Activated CD8-positive, alpha-beta T cell treated with anti-CD3 and anti-CD28 coated beads, Interleukin-2, amount 10 ng/mL, durations not matched to agents 7 days and 5 days (primary cell): ENCODE data around the gene PPIG. TPM values are rescaled to one million over a fixed set of nuclear protein-coding genes. Genes with fewer than 3 reads are reported as not detected.

Source experiments
- ATAC-seq: fragments of 150-1000 bp; cut with Tn5 transposase; one replicate; pipeline ENCODE4 v1.10.0; 2021; ENCODE audit warnings: moderate library complexity
- CTCF ChIA-PET: fragments of 350-600 bp; sonication (Branson Sonifier 250); formaldehyde crosslinking; loops from one replicate; lab custom pipeline; 2021; ENCODE audit warnings: antibody characterized with exemption; lab: Charles Lee
- POLR2A ChIA-PET: fragments of 350-600 bp; sonication (Branson Sonifier 250); formaldehyde crosslinking; loops from one replicate; lab custom pipeline; 2021; ENCODE audit warnings: antibody characterized with exemption; lab: Charles Lee
- DNase-seq: peaks from one replicate; pipeline ENCODE4 v3.0.0-alpha.2; 2020
- H3K27ac Mint-ChIP-seq: one replicate; pipeline ENCODE4 v1.8.0; 2021; ENCODE audit warnings: mild to moderate bottlenecking, mixed read lengths
- H3K27me3 Mint-ChIP-seq: one replicate; pipeline ENCODE4 v1.8.0; 2021; ENCODE audit warnings: low read depth, mixed read lengths
- H3K36me3 Mint-ChIP-seq: one replicate; pipeline ENCODE4 v1.8.0; 2021; ENCODE audit warnings: low read depth, mixed read lengths
- H3K4me1 Mint-ChIP-seq: one replicate; pipeline ENCODE4 v1.8.0; 2021; ENCODE audit warnings: low read depth, mixed read lengths
- H3K4me3 Mint-ChIP-seq: one replicate; pipeline ENCODE4 v1.8.0; 2021; ENCODE audit warnings: mild to moderate bottlenecking, mixed read lengths
- H3K9me3 Mint-ChIP-seq: one replicate; pipeline ENCODE4 v1.8.0; 2022; ENCODE audit warnings: mixed read lengths; ENCODE audit not compliant: insufficient read depth
- total RNA-seq, 2 experiments: library from RNA; stranded (reverse); gene quantifications; one replicate each; pipeline ENCODE4 v1.2.3, GENCODE V29; 2021

PPIG gene
- total RNA-seq, 2 experiments from 2014 or later = 56.6 to 62.0 TPM

GRCh38 chr2:169640104-169640503 is 56.0 kb downstream of the PPIG start:
- Mint-ChIP-seq H3K27me3 (peaks cover 5% of the 10 kb centered on the region), H3K4me3 (no peak overlapping the region), H3K36me3 (peaks cover 2% of the 10 kb centered on the region), H3K4me1 (no peaks in the 10 kb centered on the region), H3K27ac (no peak overlapping the region), H3K9me3 (no peaks in the 10 kb centered on the region)
- ChIA-PET CTCF (no interaction called here), POLR2A (no interaction called here)
- ATAC-seq (no peak), DNase-seq (no peak)

DNA sequence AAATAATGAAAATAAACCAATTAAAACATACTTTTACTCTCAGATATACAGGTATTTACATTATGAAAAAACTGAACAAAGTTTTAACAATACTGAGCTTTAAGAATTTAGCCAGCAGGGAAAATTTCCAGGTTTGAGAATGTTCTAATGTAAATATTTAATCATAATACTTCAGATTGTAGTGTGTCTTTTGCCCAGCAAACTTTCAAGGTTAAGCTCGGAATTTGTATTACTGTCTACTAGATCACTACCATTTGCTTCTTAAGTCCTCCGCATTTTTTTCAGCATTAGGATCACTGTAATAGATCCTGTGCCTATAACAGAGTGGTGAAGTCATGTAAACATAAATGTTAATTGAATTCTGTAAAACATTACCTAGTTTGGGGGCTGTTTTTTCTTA is 57.3 kb downstream of the PPIG start:
- H3K27me3 Mint-ChIP-seq = peaks cover 5% of the 10 kb centered on the region
- DNase-seq (no peak), ATAC-seq (no peak)
- H3K4me3 Mint-ChIP-seq = no peak overlapping the region
- H3K4me1 Mint-ChIP-seq = no peaks in the 10 kb centered on the region
- H3K36me3 Mint-ChIP-seq = peaks cover 2% of the 10 kb centered on the region
- H3K27ac Mint-ChIP-seq = no peak overlapping the region
- POLR2A ChIA-PET = no interaction called here
- CTCF ChIA-PET = interaction anchor here (1.2 kb wide), 1 partner anchor 16 kb away, joined by 3 read pairs; no protein-coding TSS in a partner anchor
- H3K9me3 Mint-ChIP-seq = no peaks in the 10 kb centered on the region

GRCh38 chr2:169644173-169644572 is 60.0 kb downstream of the PPIG start:
- no peaks in the 10 kb centered on the region for H3K9me3 Mint-ChIP-seq
- peaks cover 12% of the 10 kb centered on the region for H3K27me3 Mint-ChIP-seq
- no peaks in the 10 kb centered on the region for H3K4me1 Mint-ChIP-seq
- no peak for DNase-seq
- ChIA-PET CTCF (interaction anchor here (1.2 to 1.8 kb wide), 2 partner anchors 10 to 31 kb away, joined by 3 to 7 read pairs; no protein-coding TSS in a partner anchor), POLR2A (no interaction called here)
- ATAC-seq = no peak
- H3K36me3 Mint-ChIP-seq = peaks cover 2% of the 10 kb centered on the region
- H3K4me3 Mint-ChIP-seq = no peak overlapping the region
- H3K27ac Mint-ChIP-seq = no peak overlapping the region

DNA sequence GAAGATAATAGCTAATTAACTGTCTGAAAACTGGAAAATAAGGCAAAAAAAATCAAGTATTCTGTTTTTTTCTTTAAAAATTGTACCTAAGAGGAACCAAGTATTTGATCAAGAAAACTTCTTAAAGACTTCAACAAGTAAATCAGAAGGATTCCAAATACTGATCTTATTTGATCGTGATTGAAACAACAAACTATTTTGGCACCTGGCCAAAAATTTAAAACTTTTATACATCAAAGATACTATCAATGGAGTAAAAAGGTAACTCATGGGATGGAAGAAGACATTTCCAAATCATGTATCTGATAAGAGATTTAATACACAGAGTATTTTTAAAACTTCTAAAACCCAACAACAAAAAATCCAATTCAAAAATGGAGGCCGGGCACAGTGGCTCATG is 63.3 kb downstream of the PPIG start:
- Mint-ChIP-seq H3K9me3 (no peaks in the 10 kb centered on the region), H3K4me3 (no peak overlapping the region), H3K27me3 (peaks cover 18% of the 10 kb centered on the region), H3K4me1 (no peaks in the 10 kb centered on the region), H3K36me3 (no peaks in the 10 kb centered on the region), H3K27ac (no peak overlapping the region)
- DNase-seq (no peak), ATAC-seq (no peak)
- POLR2A ChIA-PET = no interaction called here
- CTCF ChIA-PET = no interaction called here

DNA sequence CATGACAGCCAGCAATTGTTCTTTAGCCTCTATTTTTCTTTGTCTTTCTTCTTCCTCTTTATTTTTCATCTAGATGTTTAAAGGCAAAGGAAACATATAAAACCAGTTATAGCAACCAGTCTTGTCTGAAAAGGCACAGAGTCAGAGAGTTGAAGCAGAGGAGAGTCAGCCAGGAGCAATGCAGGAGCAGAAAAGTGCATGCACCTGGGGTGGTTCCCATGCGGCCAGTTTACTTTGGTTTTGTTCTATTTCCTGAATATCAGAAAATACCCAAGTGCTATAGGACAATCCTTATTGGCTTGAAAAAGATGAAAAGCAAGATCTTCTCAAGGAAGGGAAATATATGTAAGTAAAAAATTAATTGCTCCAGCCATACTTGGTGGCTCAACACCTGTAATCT is 65.1 kb downstream of the PPIG start:
- ATAC-seq = no peak
- no peaks in the 10 kb centered on the region for H3K4me1 Mint-ChIP-seq
- no peak overlapping the region for H3K4me3 Mint-ChIP-seq
- no peak for DNase-seq
- H3K27ac Mint-ChIP-seq = no peak overlapping the region
- ChIA-PET POLR2A (no interaction called here), CTCF (no interaction called here)
- H3K9me3 Mint-ChIP-seq = no peaks in the 10 kb centered on the region
- H3K27me3 Mint-ChIP-seq = peaks cover 21% of the 10 kb centered on the region
- no peaks in the 10 kb centered on the region for H3K36me3 Mint-ChIP-seq

DNA sequence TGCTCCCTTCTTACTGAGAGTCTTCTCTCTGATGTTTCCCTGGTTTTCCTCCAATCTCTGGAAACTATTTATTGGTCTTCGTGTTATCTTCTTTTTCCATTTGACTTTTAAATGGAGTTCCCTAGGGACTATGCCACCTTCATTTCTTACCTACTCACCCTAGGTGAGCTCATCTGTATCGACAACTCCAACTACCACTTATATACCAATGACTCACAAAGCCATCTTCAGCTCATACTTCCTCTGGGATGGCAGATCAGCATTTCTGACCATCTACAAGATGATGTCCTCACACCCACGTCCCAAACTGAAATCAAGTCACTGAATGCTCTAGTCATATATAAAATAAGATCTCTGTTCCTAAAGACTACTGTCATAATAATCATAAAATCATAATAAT is 69.5 kb downstream of the PPIG start:
- Mint-ChIP-seq H3K27me3 (peaks cover 24% of the 10 kb centered on the region), H3K36me3 (no peaks in the 10 kb centered on the region), H3K9me3 (no peaks in the 10 kb centered on the region), H3K4me1 (no peaks in the 10 kb centered on the region), H3K27ac (no peak overlapping the region), H3K4me3 (no peak overlapping the region)
- no peak for ATAC-seq
- DNase-seq = no peak
- ChIA-PET POLR2A (interaction anchor here (0.7 kb wide), 1 partner anchor 90 kb away, joined by 3 read pairs; no protein-coding TSS in a partner anchor), CTCF (no interaction called here)

DNA sequence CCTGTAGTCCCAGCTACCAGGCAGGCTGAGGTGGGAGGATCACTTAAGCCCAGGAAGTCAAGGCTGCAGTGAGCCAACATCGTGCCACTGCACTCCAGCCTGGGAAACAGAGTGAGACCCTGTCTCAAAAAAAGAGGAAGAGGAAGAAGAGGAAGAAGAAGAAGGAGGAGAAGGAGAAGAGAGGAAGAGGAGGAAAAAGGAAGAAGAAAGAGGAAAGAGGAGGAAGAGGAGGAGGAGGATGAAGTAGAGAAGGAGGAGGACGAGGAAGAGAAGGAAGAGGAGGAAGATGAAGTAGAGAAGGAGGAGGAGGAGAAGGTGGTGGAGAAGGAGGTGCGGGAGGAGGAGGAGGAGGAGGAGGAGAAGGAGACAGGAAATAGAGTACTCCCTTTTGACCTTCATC is 72.0 kb downstream of the PPIG start:
- CTCF ChIA-PET = interaction anchor here (1.1 to 1.3 kb wide), 2 partner anchors 12 to 27 kb away, joined by 3 read pairs; no protein-coding TSS in a partner anchor
- no peak overlapping the region for H3K27ac Mint-ChIP-seq
- H3K4me3 Mint-ChIP-seq = no peak overlapping the region
- H3K4me1 Mint-ChIP-seq = peaks cover 5% of the 10 kb centered on the region
- POLR2A ChIA-PET = no interaction called here
- H3K9me3 Mint-ChIP-seq = no peaks in the 10 kb centered on the region
- DNase-seq (no peak), ATAC-seq (no peak)
- no peaks in the 10 kb centered on the region for H3K36me3 Mint-ChIP-seq
- H3K27me3 Mint-ChIP-seq = peaks cover 17% of the 10 kb centered on the region

GRCh38 chr2:169658877-169659276 is 74.7 kb downstream of the PPIG start:
- Mint-ChIP-seq H3K27ac (no peak overlapping the region), H3K4me1 (peaks cover 5% of the 10 kb centered on the region), H3K27me3 (peaks cover 16% of the 10 kb centered on the region), H3K36me3 (no peaks in the 10 kb centered on the region), H3K9me3 (no peaks in the 10 kb centered on the region), H3K4me3 (no peak overlapping the region)
- ATAC-seq = no peak
- ChIA-PET CTCF (no interaction called here), POLR2A (no interaction called here)
- DNase-seq = no peak

- H3K4me3 Mint-ChIP-seq = no peak overlapping the region
- H3K4me1 Mint-ChIP-seq = peaks cover 5% of the 10 kb centered on the region
- ATAC-seq (no peak), DNase-seq (no peak)
- peaks cover 16% of the 10 kb centered on the region for H3K27me3 Mint-ChIP-seq
- H3K36me3 Mint-ChIP-seq = no peaks in the 10 kb centered on the region
- no peaks in the 10 kb centered on the region for H3K9me3 Mint-ChIP-seq
- ChIA-PET CTCF (no interaction called here), POLR2A (no interaction called here)
- H3K27ac Mint-ChIP-seq = no peak overlapping the region
Measured at GRCh38 chr2:169659320-169659719, 75.2 kb downstream of the PPIG start.

GRCh38 chr2:169661265-169661664 is 77.1 kb downstream of the PPIG start:
- no peaks in the 10 kb centered on the region for H3K36me3 Mint-ChIP-seq
- CTCF ChIA-PET = no interaction called here
- peaks cover 21% of the 10 kb centered on the region for H3K27me3 Mint-ChIP-seq
- ATAC-seq (no peak), DNase-seq (no peak)
- no peaks in the 10 kb centered on the region for H3K9me3 Mint-ChIP-seq
- H3K27ac Mint-ChIP-seq = no peak overlapping the region
- H3K4me1 Mint-ChIP-seq = peaks cover 5% of the 10 kb centered on the region
- no peak overlapping the region for H3K4me3 Mint-ChIP-seq
- POLR2A ChIA-PET = no interaction called here

DNA sequence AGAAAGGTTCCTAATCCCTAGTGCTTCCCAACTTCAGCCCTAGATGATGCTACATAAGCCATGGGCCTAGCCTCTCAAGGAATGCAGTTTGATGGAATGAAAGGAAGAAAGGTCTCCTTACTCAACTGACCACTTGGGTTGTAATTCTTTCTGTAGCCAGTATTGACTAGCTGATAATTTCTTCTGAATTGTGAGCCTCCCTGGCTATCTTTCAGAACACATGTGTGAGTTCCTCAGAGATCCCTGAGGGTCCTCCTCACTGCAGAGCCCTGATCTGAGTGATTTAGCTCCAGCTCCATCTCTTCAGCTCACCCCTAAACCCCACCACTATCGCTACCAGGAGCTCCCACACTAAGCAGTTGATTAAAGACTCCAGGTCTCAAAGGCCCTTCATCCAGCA is 78.6 kb downstream of the PPIG start:
- no peak for DNase-seq
- ChIA-PET POLR2A (no interaction called here), CTCF (no interaction called here)
- Mint-ChIP-seq H3K36me3 (no peaks in the 10 kb centered on the region), H3K4me1 (peaks cover 5% of the 10 kb centered on the region), H3K4me3 (no peak overlapping the region), H3K9me3 (no peaks in the 10 kb centered on the region), H3K27ac (no peak overlapping the region), H3K27me3 (peaks cover 20% of the 10 kb centered on the region)
- no peak for ATAC-seq

- H3K4me3 Mint-ChIP-seq = no peak overlapping the region
- no peaks in the 10 kb centered on the region for H3K9me3 Mint-ChIP-seq
- ChIA-PET POLR2A (no interaction called here), CTCF (no interaction called here)
- H3K27me3 Mint-ChIP-seq = peaks cover 20% of the 10 kb centered on the region
- DNase-seq (no peak), ATAC-seq (no peak)
- no peaks in the 10 kb centered on the region for H3K36me3 Mint-ChIP-seq
- H3K27ac Mint-ChIP-seq = no peak overlapping the region
- H3K4me1 Mint-ChIP-seq = peaks cover 5% of the 10 kb centered on the region
Measured at GRCh38 chr2:169663247-169663646, 79.1 kb downstream of the PPIG start.

- no peak overlapping the region for H3K27ac Mint-ChIP-seq
- H3K9me3 Mint-ChIP-seq = no peaks in the 10 kb centered on the region
- H3K27me3 Mint-ChIP-seq = peaks cover 22% of the 10 kb centered on the region
- ChIA-PET CTCF (interaction anchor here (0.6 kb wide), 1 partner anchor 19 kb away, joined by 3 read pairs; no protein-coding TSS in a partner anchor), POLR2A (no interaction called here)
- no peak for ATAC-seq
- no peaks in the 10 kb centered on the region for H3K36me3 Mint-ChIP-seq
- H3K4me1 Mint-ChIP-seq = no peaks in the 10 kb centered on the region
- no peak for DNase-seq
- no peak overlapping the region for H3K4me3 Mint-ChIP-seq
Measured at GRCh38 chr2:169664600-169664977, 80.4 kb downstream of the PPIG start.
